NCI-H748 (cell line): ENCODE data around the gene PHYKPL.

ENCODE experiments used
- DNase-seq: peaks from one replicate; lab custom pipeline; 2025; ENCODE audit not compliant: unreplicated experiment; lab: John Stamatoyannopoulos, UW

The PHYKPL gene

GRCh38 chr5:178224403-178224802, 8.2 kb downstream of the PHYKPL start:
- DNase-seq = no peak

- DNase-seq = no peak
Measured at GRCh38 chr5:178223828-178224335, 8.7 kb downstream of the PHYKPL start.

GRCh38 chr5:178223196-178223773, 9.3 kb downstream of the PHYKPL start:
- DNase-seq = no peak

DNA sequence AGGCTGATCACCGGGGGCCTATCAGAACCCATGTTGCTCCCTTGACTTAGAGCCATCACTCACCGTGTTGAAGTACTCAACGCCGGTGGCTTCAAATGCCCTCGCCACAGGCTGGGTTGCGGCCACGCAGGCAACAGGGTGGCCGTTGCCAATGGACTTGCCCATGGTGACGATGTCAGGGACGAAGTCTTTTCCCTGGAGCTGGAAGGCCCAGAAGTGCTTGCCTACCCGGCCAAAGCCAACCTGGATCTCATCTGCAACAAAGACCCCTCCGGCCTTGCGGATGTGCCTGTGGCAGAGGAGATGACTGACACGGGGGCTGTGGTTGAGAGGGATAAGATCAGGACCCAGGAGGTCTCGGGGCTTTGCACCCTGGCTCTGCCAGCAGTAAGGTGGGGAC, 10.3 kb downstream of the PHYKPL start:
- no peak for DNase-seq

- DNase-seq = no peak
Measured at GRCh38 chr5:178221853-178222252, 10.7 kb downstream of the PHYKPL start.

DNA sequence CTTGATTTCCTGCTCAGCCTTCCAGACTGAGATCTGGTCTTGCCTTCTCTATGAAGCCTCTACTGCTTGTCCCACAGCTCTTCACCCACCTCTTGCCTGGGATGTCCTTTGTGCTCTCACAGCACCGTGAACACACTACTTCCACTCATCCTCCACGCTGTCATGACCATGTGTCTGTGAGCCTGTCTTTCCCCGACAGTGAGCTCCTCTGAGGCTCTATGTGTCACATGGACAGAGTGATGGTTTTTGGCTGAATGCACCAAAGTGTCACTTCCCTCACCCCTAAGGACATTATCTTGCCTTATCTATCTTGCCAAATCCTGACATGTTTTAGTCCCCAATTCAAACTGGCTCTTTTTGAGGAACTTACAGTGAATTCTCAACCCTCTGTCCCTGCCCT, 11.3 kb downstream of the PHYKPL start:
- no peak for DNase-seq

GRCh38 chr5:178218827-178219226, 13.8 kb downstream of the PHYKPL start:
- DNase-seq = no peak

DNA sequence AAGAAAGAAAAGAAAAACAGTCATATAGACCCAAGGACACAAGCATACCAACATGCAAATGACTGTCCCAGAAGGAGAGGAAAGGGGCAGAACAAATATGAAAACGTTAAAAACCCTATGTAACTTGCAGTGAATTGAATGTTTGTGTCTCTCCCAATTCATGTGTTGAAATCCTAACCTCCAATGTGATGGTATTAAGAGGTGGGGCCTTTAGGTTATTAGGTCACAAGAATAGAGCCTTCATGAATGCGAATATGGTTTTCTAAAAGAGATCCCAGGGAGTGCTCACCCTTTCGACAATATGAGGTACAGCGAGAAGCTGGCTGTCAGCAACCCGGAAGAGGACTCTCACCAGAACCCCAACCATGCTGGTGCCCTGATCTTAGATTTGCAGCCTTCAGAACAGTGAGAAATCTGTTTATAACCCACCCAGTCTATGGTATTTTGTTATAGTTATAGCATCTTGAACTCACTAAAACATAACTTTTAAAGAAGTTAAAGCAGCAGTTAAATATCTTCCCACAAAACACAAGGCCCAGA, 14.3 kb downstream of the PHYKPL start:
- no peak for DNase-seq

- DNase-seq = no peak
Measured at GRCh38 chr5:178216779-178217178, 15.8 kb downstream of the PHYKPL start.

DNA sequence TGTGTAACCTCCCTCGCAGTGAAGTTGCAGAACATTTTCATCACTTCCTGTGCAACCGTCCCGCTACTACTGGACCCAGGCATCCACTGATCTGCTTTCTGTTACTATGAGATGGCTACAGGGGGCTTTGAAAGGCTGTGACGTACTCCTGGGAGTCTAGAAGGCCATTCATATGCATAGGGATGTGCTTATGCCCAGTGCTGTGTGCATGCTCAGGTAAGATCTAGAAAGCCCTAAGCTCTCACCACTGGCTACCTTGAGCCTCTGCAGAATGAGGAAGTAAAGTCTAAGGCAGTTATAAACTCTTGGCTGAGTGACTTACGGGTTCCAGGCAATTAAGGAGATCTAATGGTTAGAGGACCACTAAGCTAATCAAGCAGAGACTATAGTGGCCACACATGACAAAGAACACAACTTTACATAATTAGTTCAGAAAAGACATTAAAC, 16.5 kb downstream of the PHYKPL start:
- no peak for DNase-seq

- DNase-seq = no peak
Measured at GRCh38 chr5:178215280-178216002, 17.2 kb downstream of the PHYKPL start.

DNA sequence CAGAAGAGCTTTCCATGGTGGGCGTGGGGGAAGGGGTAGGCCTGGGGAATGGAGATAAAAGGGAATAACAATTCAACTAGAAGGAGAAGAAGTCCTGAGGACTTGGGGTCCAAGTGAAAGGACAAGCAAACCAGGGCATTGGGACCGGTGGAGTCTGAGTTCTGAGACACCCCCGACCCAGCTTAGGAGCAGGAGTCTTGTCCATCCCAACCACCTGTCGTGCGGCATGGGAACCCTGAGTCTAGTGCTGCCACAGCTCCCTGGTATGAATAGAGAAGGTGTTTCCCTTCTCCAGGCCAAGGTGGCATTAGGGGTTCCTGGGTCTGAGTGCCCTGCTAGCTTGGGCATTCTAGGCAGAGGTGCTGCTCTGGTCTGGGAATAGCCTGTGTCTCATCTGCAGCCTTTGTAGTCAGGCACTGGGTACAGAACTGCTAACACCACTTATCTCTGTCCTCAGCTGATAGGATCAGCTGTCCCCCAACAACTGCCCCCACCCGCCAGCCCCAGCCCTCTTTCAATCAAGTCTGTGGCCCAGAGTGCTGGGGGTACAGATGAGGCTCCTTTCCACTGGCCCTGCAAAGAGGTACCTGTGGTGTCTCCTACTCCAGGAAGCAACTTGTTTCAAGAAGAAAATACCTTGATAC, 18.3 kb downstream of the PHYKPL start:
- DNase-seq = no peak

GRCh38 chr5:178213748-178214151, 18.9 kb downstream of the PHYKPL start:
- no peak for DNase-seq

DNA sequence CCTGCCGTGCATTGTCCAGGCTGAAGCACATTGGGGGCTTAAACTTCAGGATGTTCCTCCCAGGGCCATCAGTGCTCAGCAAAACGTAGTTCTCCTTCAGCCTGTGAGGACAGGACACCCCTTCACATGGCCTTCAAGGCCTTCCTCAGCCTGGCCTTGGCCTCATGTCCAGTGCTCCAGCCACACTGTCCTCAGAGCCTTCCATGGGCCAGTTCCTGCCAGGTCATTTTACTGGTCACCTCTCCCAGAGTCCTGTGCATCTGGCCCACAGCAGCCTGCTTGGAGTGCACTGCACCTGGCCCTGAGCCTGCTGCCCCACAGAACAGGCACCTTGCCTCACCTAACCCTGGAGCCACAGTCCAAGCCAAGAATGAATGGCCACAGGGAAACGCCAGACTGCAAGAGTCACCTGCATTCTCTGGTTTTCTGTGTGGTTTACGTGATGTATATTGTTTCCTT, 19.6 kb downstream of the PHYKPL start:
- no peak for DNase-seq

DNA sequence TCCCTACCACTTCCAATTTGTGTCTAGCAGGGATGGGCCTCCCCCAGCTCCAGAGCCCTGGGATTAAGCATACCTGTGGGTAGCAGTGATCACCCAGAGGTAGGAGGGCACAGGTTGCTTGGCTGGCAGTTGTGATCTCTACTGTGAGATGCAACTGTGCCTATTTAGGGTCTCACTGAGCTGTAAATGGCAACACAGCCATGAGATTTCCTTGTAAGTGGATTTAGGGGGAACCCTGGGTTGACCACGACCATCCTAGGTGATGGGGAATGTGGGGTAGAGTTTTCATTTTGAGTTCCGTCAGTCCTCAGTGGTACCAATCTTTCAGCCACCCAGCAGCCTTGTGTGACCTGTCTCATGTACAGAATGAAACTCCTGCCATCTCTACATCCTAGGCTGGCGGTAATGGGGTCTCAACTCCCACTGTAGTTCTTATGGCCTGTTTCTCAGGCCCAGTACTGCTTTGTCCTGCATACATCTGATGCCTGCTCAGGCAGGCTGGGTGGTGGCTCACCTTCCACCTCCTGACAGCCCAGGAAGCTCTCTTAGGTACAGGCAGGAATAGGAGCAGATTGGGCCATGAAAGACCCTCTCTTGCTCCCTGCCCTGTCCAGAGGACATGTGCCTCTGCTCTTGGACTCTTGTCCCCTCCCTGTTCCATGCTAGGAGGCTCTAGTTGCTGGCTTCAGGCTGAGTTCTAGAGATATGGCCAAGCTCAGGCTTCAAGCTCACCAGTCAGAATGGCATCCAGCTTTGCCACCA, 20.2 kb downstream of the PHYKPL start:
- DNase-seq = no peak

GRCh38 chr5:178211095-178212048, 21.2 kb downstream of the PHYKPL start:
- no peak for DNase-seq

DNA sequence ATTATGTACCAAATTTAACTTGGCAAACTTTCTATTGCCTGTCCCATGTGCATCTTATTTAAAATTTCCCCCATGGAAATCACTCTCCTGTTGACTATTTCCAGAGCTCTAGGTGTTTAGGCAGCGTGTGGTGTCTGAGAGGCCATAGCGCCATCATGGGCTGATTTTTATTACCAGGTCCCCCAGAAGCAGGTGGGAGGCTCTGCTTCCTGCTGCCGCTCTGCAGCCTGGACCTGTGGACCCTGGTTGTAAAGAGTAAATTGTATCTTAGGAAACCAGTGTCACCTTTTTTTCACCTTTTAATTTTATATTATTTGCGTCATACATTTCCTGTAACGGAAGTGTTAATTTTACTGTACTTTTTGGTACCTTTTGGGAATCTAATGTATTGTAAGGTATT, 21.9 kb downstream of the PHYKPL start:
- no peak for DNase-seq

DNA sequence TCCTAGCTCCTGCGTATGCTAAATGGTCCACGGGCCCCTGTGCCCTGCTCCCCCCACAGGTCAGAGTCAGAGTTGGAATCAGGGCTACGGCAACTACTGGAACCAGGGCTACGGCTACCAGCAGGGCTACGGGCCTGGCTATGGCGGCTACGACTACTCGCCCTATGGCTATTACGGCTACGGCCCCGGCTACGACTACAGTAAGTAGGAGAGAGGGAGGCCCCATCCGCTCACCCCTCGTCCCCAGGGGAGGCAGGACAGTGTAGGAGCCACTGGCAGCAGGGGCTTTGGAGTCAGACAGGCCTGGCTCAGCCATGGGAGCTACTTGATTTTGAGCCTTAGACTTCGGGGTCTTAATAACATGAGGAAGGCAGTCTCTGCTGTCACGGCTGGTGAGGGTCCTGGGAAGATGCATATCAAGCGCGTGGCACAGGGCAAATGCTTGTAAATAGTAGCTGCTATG, 22.5 kb downstream of the PHYKPL start:
- no peak for DNase-seq

DNA sequence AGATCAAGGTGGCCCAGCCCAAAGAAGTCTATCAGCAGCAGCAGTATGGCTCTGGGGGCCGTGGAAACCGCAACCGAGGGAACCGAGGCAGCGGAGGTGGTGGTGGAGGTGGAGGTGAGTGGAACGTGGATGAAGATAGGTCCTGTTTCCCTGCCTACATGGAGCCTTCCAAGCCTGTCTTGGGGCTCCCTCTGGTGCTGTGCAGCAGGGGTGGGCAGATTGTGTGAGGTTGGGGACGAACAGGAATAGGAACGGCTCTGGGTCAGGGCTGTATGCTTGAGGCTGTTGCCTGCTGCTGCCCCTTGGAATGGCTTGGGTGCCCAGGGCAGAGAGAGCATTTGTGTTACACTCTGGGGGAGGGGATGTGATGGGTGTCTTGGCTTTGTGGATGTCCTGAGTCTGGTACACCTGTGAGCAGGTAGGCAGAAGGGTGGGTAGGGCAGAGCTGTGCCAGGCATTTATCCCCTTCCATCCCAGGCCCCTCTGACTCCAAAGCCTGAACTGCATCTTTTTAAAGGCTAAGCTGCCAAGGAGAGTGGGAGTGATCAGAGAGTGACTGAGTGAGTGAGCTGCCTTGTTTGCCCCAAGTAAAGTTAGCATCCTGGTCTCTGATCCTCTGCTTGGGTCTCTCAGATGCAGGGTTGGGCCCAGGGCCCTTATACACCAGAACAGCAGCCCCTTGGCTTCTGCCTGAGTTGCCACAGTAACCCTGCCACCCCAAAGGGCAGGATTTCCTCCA, 23.1 kb downstream of the PHYKPL start:
- DNase-seq = no peak
